Kidney (tissue), 14 donors: Measurements from ENCODE around the gene INF2. TPM values are rescaled to one million over a fixed set of nuclear protein-coding genes. Genes with fewer than 3 reads are reported as not detected.
"Not testable (repeated sequence)": the region's sequence is repeated elsewhere in the genome, so short reads cannot be mapped to it uniquely, and the experiment has no call there.

Source experiments
- DNase-seq, 5 donors: peaks; one replicate each; pipeline ENCODE4 v3.0.0-alpha.2; 2013 to 2020
- FAIRE-seq: peaks from 2 replicates; lab custom pipeline; 2012; peaks lifted over from hg19 to GRCh38; lab: Jason Lieb, UNC
- H3K27ac ChIP-seq, 2 donors: one replicate each; pipeline ENCODE4 v1.7.0; 2013; ENCODE audit warnings: low read depth in 2 of 2, low read length in 2 of 2, inconsistent platforms in 1 of 2
- H3K27me3 ChIP-seq: one replicate; pipeline ENCODE4 v1.7.1; 2013; ENCODE audit warnings: low read length, inconsistent platforms; ENCODE audit not compliant: control insufficient read depth, insufficient read depth
- H3K36me3 ChIP-seq, 3 donors: one replicate each; pipeline versions ENCODE4 v1.7.0 to v1.7.1; 2013; ENCODE audit warnings: low read length in 3 of 3, control low read depth in 1 of 3, inconsistent platforms in 1 of 3; ENCODE audit not compliant: insufficient read depth in 3 of 3, control insufficient read depth in 2 of 3
- H3K4me1 ChIP-seq, 3 donors: one replicate each; pipeline versions ENCODE4 v1.7.0 to v1.7.1; 2013; ENCODE audit warnings: low read length in 3 of 3, inconsistent platforms in 1 of 3, low read depth in 1 of 3; ENCODE audit not compliant: control insufficient read depth in 2 of 3, insufficient read depth in 2 of 3
- H3K4me3 ChIP-seq, 3 donors: one replicate each; pipeline versions ENCODE4 v1.7.0 to v1.8.1; 2013; ENCODE audit warnings: low read length in 3 of 3, control low read depth in 1 of 3, inconsistent platforms in 1 of 3
- H3K9ac ChIP-seq, 3 donors: one replicate each; pipeline versions ENCODE4 v1.7.0 to v1.7.1; 2013; ENCODE audit warnings: low read length in 3 of 3, control low read depth in 1 of 3, inconsistent platforms in 1 of 3
- H3K9me3 ChIP-seq, 3 donors: one replicate each; pipeline versions ENCODE4 v1.7.0 to v1.7.1; 2013; ENCODE audit warnings: low read length in 3 of 3, control low read depth in 1 of 3, inconsistent platforms in 1 of 3; ENCODE audit not compliant: control insufficient read depth in 2 of 3, insufficient read depth in 1 of 3
- CTCF ChIP-seq: IDR thresholded peaks from 3 replicates; pipeline ENCODE4 v1.5.1; 2012; ENCODE audit warnings: mild to moderate bottlenecking, moderate library complexity, borderline replicate concordance; ENCODE audit not compliant: insufficient read depth; ENCODE audit errors: extremely low read depth
- intact Hi-C: fragments of 100-400 bp; cut with DNase I; formaldehyde crosslinking; loops from one replicate; pipeline ENCODE4 v1.11.1; 2022
- polyA plus RNA-seq: library from polyadenylated mRNA; stranded (reverse); fragments of 350-450 nt; fragmentation: Illumina TruSeq; extraction: RNeasy Lipid Tissue Mini Kit (QIAGEN cat#74804); gene quantifications from one replicate; pipeline ENCODE4 v1.2.3, GENCODE V29; 2014; ENCODE audit warnings: low read depth, low replicate concordance; ENCODE audit not compliant: insufficient read depth
- total RNA-seq: library from RNA; stranded (reverse); fragmentation: NEBNext Ultra II Directional; extraction: Animal tissue kit (Norgen Biotek cat#: 25700); gene quantifications from one replicate; pipeline ENCODE4 v1.2.1, GENCODE V29; 2021
- donor health status: control.
- donor health status: control.
- donor health status: control.
- donor health status: control.
- donor health status: control.
- donor health status: DM: yes; HTN: yes; CAD: no.
- donor health status: Normal renal cell carcinoma (clear cell type).

The INF2 gene
- total and polyA plus RNA-seq, 2 donors from 2014 or later, result 58.5 to 82.7 TPM

- no peak for TF ChIP-seq CTCF
- Histone ChIP-seq H3K36me3 (no peaks in the 10 kb centered on the region), H3K9ac (no peak overlapping the region), H3K27ac (no peak overlapping the region), H3K4me1 (no peaks in the 10 kb centered on the region), H3K4me3 (no peak overlapping the region), H3K9me3 (peaks cover 0 to 5% (median 0%) of the 10 kb centered on the region in 3 donors), H3K27me3 (no peaks in the 10 kb centered on the region)
- DNase-seq (no peak), FAIRE-seq (no peak)
- intact Hi-C loops, result no loop called here
These were observed 28.8 kb upstream of the INF2 start for GRCh38 chr14:104660597-104660996.

DNA sequence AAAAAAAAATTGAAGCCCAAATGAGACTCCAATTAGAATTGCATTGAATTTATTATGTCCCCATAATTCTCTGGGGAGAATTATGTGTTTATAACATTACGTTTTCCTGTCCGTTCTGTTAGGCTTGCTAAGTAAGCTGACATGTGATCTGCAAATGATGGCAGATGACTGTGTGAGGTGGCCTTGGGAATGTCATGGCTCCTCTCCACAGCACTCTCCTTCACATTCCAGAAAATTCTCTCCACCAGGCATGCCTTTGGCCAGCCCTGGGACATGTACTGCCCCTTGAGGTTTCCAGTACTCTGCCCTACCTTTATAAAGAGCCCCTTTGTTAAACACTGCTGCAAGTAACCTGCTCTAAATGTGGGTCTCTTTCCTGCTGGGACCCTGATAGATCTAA, 28.3 kb upstream of the INF2 start:
- DNase-seq (no peak), FAIRE-seq (no peak)
- H3K27ac ChIP-seq, result no peak overlapping the region
- H3K4me1 ChIP-seq, result no peaks in the 10 kb centered on the region
- no peak overlapping the region for H3K4me3 ChIP-seq
- no peak overlapping the region for H3K9ac ChIP-seq
- H3K36me3 ChIP-seq, result no peaks in the 10 kb centered on the region
- intact Hi-C loops, result no loop called here
- peaks cover 0 to 5% (median 0%) of the 10 kb centered on the region in 3 donors for H3K9me3 ChIP-seq
- no peaks in the 10 kb centered on the region for H3K27me3 ChIP-seq
- no peak for TF ChIP-seq CTCF

DNA sequence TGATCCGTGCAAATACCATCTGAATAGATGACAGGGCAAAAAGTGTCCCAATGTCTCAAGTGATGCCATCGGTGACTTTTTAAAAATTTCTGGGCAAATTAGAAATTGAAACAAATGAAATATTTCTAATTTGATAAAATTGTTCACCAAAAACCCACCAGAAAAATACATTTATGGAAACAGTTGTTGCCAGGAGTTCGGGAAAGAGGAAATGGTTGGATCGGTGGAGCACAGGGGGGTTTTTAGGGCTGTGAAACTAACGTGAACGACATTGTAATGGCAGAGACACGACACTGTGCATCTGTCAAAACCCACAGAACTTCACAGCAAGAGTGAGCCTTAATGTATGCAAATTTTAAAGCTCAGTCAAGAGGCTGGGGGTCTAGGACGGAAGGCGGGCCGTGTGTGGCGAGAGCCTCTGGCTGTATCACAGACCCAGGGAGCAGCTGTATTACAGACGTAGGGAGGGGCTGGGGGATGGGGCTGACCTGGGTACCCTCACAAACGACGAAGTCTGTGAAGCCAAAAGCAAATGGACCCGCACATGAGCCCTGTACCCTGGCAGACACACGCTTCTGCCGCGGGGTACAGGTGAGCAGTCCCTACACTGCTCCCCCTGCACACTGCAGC, 27.8 kb upstream of the INF2 start:
- H3K27ac ChIP-seq, DNase-seq, H3K9ac ChIP-seq, H3K4me3 ChIP-seq, H3K27me3 ChIP-seq, H3K9me3 ChIP-seq, H3K36me3 ChIP-seq, H3K4me1 ChIP-seq, FAIRE-seq, intact Hi-C loops: not testable (repeated sequence)

- H3K27me3 ChIP-seq, intact Hi-C loops, H3K9ac ChIP-seq, H3K4me3 ChIP-seq, H3K4me1 ChIP-seq, H3K36me3 ChIP-seq, H3K9me3 ChIP-seq, FAIRE-seq, H3K27ac ChIP-seq: not testable (repeated sequence)
- DNase-seq, result peak in 1 of 5 donors; percentile 28
These were observed 26.9 kb upstream of the INF2 start for GRCh38 chr14:104662472-104662871.
